HEK293T (cell line): ENCODE results near the gene MYO18B.

Experiments
- ARNT ChIP-seq: fragments of 450-650 bp; IDR thresholded peaks from 2 replicates; pipeline ENCODE4 v1.6.1; 2017; ENCODE audit warnings: mild to moderate bottlenecking
- FOXK2 ChIP-seq: fragments of 450-650 bp; IDR thresholded peaks from 2 replicates; pipeline ENCODE4 v1.6.1; 2016; ENCODE audit warnings: mild to moderate bottlenecking
- HDGF ChIP-seq: fragments of 450-650 bp; IDR thresholded peaks from 2 replicates; pipeline ENCODE4 v1.6.1; 2017; ENCODE audit warnings: antibody characterized with exemption, borderline replicate concordance
- SUZ12 ChIP-seq: fragments of 450-650 bp; IDR thresholded peaks from 2 replicates; pipeline ENCODE4 v1.6.1; 2016; ENCODE audit warnings: mild to moderate bottlenecking

DNA sequence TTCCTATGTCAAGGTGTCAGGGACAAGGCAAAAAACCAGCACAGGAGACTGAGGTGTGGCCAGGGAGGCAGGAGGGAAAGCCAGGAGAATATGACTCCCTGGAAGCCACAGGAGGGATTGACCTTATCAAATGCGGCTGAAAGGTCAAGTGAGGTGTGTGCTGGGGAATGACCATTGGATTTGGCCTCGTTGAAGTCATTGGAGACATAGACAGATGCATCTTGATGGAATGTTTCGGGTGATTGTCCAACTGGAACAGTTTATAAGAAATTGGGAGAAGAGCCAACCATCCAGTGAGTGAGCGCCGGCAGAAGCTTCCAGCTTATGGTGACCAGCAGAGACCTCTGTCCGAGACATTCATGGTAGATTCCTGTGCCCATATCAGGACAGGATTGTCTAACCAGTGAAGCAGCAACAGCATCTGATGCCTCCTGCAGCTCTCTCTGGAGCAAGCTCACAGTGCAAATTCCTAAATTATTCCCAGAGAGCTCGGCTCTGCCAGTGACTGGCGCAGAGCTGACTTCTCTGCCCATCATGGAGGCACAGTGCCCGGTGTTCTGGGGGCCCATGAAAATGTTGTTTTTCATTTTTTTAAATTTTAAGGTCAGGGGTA, 95.4 kb downstream of the MYO18B start:
- TF ChIP-seq SUZ12 (no peak), FOXK2 (no peak), ARNT (no peak), HDGF (no peak)
